Endothelial cell of umbilical vein (primary cell): ENCODE data around the gene CCDC82. TPM values are rescaled to one million over a fixed set of nuclear protein-coding genes. Genes with fewer than 3 reads are reported as not detected.

Experiments used
- BruUV-seq: library from RNA; stranded (reverse); fragments of 400-500 nt; replicated peaks from 2 replicates; lab custom pipeline; 2021; lab: Mats Ljungman, UMichigan
- CTCF ChIA-PET: fragments of 300-600, 350-600 bp; sonication (Branson Sonifier 250); formaldehyde crosslinking; loops from one replicate; lab custom pipeline; 2021; ENCODE audit warnings: antibody characterized with exemption, inconsistent platforms; lab: Charles Lee
- POLR2A ChIA-PET: fragments of 300-600, 350-600 bp; sonication (Branson Sonifier 250); formaldehyde crosslinking; loops from one replicate; lab custom pipeline; 2021; ENCODE audit warnings: antibody characterized with exemption, inconsistent platforms; lab: Charles Lee
- DNase-seq: peaks from one replicate; pipeline ENCODE4 v3.0.0-alpha.2; 2011; ENCODE audit warnings: low read depth, low spot score
- FAIRE-seq: peaks from 2 replicates; lab custom pipeline; 2011; peaks lifted over from hg19 to GRCh38; lab: Jason Lieb, UNC
- H2AFZ ChIP-seq: 2 replicates; pipeline ENCODE4 v1.6.0; 2012; ENCODE audit warnings: low read depth, low read length, control low read depth, inconsistent platforms
- H3K27ac ChIP-seq: 2 replicates; pipeline ENCODE4 v1.5.1; 2011; ENCODE audit warnings: low read depth, mild to moderate bottlenecking, control low read depth, low read length, moderate library complexity; ENCODE audit not compliant: insufficient read depth
- H3K27me3 ChIP-seq, 2 experiments: 2 replicates each; pipeline versions ENCODE4 v1.6.0 to v1.6.1; 2011; ENCODE audit warnings: low read length in 2 of 2, mixed read lengths in 1 of 2; ENCODE audit not compliant: control insufficient read depth in 2 of 2, insufficient read depth in 2 of 2
- H3K36me3 ChIP-seq, 2 experiments: 2 replicates in 1 of 2; 3 replicates in 1 of 2; pipeline ENCODE4 v1.5.1; 2011; ENCODE audit warnings: low read length in 2 of 2, mild to moderate bottlenecking in 1 of 2, moderate library complexity in 1 of 2; ENCODE audit not compliant: control insufficient read depth in 2 of 2, insufficient read depth in 2 of 2; ENCODE audit errors: extremely low read depth in 1 of 2
- H3K4me1 ChIP-seq: 3 replicates; pipeline ENCODE4 v1.5.1; 2011; ENCODE audit warnings: mild to moderate bottlenecking, low read length; ENCODE audit not compliant: control insufficient read depth, insufficient read depth; ENCODE audit errors: extremely low read depth
- H3K4me2 ChIP-seq: 2 replicates; pipeline ENCODE4 v1.6.1; 2011; ENCODE audit warnings: low read length, control low read depth, mixed read lengths; ENCODE audit not compliant: insufficient read depth
- H3K4me3 ChIP-seq, 3 experiments: fragments of 200-600 bp in 1 of 3; sonication (generic), shearing (Covaris generic) in 1 of 3; replicated peaks in 1 of 3; 2 replicates each; pipeline ENCODE4 v1.5.1; 2011 to 2016; ENCODE audit warnings: control low read depth in 3 of 3, low read length in 3 of 3, mild to moderate bottlenecking in 2 of 3, inconsistent platforms in 1 of 3, low read depth in 1 of 3, moderate library complexity in 1 of 3; ENCODE audit not compliant: insufficient read depth in 1 of 3
- H3K79me2 ChIP-seq: 2 replicates; pipeline ENCODE4 v1.6.0; 2012; ENCODE audit warnings: low read length, inconsistent platforms; ENCODE audit not compliant: control insufficient read depth, insufficient read depth
- H3K9ac ChIP-seq: replicated peaks from 2 replicates; pipeline ENCODE3; 2011; ENCODE audit warnings: low read length, control low read depth; ENCODE audit not compliant: insufficient read depth; ENCODE audit errors: extremely low read depth
- H3K9me1 ChIP-seq: replicated peaks from 3 replicates; pipeline ENCODE4 v1.6.0; 2011; ENCODE audit warnings: mild to moderate bottlenecking, low read length; ENCODE audit not compliant: control insufficient read depth, insufficient read depth; ENCODE audit errors: extremely low read depth
- H3K9me3 ChIP-seq: replicated peaks from 2 replicates; pipeline ENCODE4 v1.5.1; 2012; ENCODE audit warnings: low read length, inconsistent platforms; ENCODE audit not compliant: control insufficient read depth, insufficient read depth
- H4K20me1 ChIP-seq: replicated peaks from 2 replicates; pipeline ENCODE3; 2011; ENCODE audit warnings: mild to moderate bottlenecking, low read length; ENCODE audit not compliant: control insufficient read depth, insufficient read depth; ENCODE audit errors: extremely low read depth
- CTCF ChIP-seq, 2 donors: IDR thresholded peaks; 1 replicate in 1 of 2; 2 replicates in 1 of 2; pipeline ENCODE4 v1.5.1; 2011; ENCODE audit warnings: low read length in 2 of 2, mild to moderate bottlenecking in 2 of 2, moderate library complexity in 2 of 2, control low read depth in 1 of 2, inconsistent platforms in 1 of 2, low read depth in 1 of 2; ENCODE audit not compliant: insufficient read depth in 1 of 2; ENCODE audit errors: extremely low read depth in 1 of 2
- EZH2 ChIP-seq: IDR thresholded peaks from 2 replicates; pipeline ENCODE4 v1.6.1; 2012; ENCODE audit warnings: borderline replicate concordance, low read depth, mild to moderate bottlenecking, moderate library complexity, low read length, inconsistent platforms; ENCODE audit not compliant: severe bottlenecking
- FOS ChIP-seq: IDR thresholded peaks from 2 replicates; pipeline ENCODE4 v1.6.1; 2011; ENCODE audit warnings: mild to moderate bottlenecking, low read length, moderate library complexity, borderline replicate concordance; ENCODE audit not compliant: insufficient read depth
- GATA2 ChIP-seq: IDR thresholded peaks from 2 replicates; pipeline ENCODE4 v1.7.0; 2011; ENCODE audit warnings: low read depth, mild to moderate bottlenecking, moderate library complexity, mixed read lengths, low read length; ENCODE audit not compliant: insufficient read length, insufficient read depth
- JUN ChIP-seq: IDR thresholded peaks from 2 replicates; pipeline ENCODE4 v1.6.1; 2011; ENCODE audit warnings: borderline replicate concordance, low read depth; ENCODE audit not compliant: insufficient read length, insufficient read depth
- MAX ChIP-seq: IDR thresholded peaks from 2 replicates; pipeline ENCODE4 v1.6.1; 2011; ENCODE audit not compliant: insufficient read depth, insufficient read length
- MYC ChIP-seq: IDR thresholded peaks from one replicate; pipeline ENCODE4 v1.6.1; 2011; ENCODE audit warnings: mild to moderate bottlenecking, low read depth, low read length
- POLR2A ChIP-seq: IDR thresholded peaks from 2 replicates; pipeline ENCODE4 v1.6.1; 2012; ENCODE audit warnings: low read depth, mild to moderate bottlenecking, control low read depth, low read length
- POLR2AphosphoS5 ChIP-seq: IDR thresholded peaks from 2 replicates; pipeline ENCODE4 v1.6.1; 2012; ENCODE audit warnings: low read depth, mild to moderate bottlenecking, control low read depth, low read length, moderate library complexity; ENCODE audit not compliant: insufficient read depth
- dilution Hi-C: fragments of 300-500 bp; cut with MboI; formaldehyde crosslinking; loops from one replicate; pipeline ENCODE4 v1.15.0; 2019; ENCODE audit warnings: low sequenced_read_pairs; ENCODE audit not compliant: extremely low pct_ligation_motif_present
- intact Hi-C: fragments of 100-400 bp; cut with micrococcal nuclease; formaldehyde crosslinking; loops from one replicate; pipeline ENCODE4 v1.10.0; 2022
- polyA plus RNA-seq, 4 experiments: library from polyadenylated mRNA; depleted of rRNA in 3 of 4; stranded (reverse) in 3 of 4; unstranded in 1 of 4; fragments of >200 nt; gene quantifications; 2 replicates each; pipeline versions ENCODE4 v1.2.1 to v1.2.3, GENCODE V29; 2011 to 2012; ENCODE audit warnings: missing spikeins in 1 of 4
- total RNA-seq: library from RNA; stranded (reverse); gene quantifications from 2 replicates; pipeline ENCODE4 v1.2.3, GENCODE V29; 2021

CCDC82 gene
- total and polyA plus RNA-seq, 2 donors (not counting 3 experiments of a cell fraction or from before 2014, with no cell fraction given): 8.1 to 33.4 TPM

GRCh38 chr11:96385187-96385586 lies 4.5 kb downstream of the CCDC82 start:
- Histone ChIP-seq H4K20me1 (no peaks in the 10 kb centered on the region), H3K27me3 (no peaks in the 10 kb centered on the region), H3K27ac (no peak overlapping the region), H3K4me1 (peaks cover 12% of the 10 kb centered on the region), H3K4me3 (no peak overlapping the region), H2AFZ (no peak overlapping the region), H3K79me2 (peaks cover 39% of the 10 kb centered on the region), H3K9me3 (no peaks in the 10 kb centered on the region), H3K4me2 (no peak overlapping the region), H3K9ac (no peak overlapping the region), H3K9me1 (no peaks in the 10 kb centered on the region), H3K36me3 (peaks cover 0 to 11% of the 10 kb centered on the region in 2 experiments)
- dilution Hi-C loops: no loop called here
- CTCF ChIA-PET: no interaction called here
- FAIRE-seq: no peak
- BruUV-seq: no TSS peak
- POLR2A ChIA-PET: no interaction called here
- no peak for DNase-seq
- intact Hi-C loops: no loop called here
- TF ChIP-seq JUN (no peak), FOS (peak; percentile 39)

GRCh38 chr11:96384156-96384555 lies 5.6 kb downstream of the CCDC82 start:
- Histone ChIP-seq H3K4me1 (peaks cover 12% of the 10 kb centered on the region), H3K4me3 (no peak overlapping the region), H3K9me3 (no peaks in the 10 kb centered on the region), H3K36me3 (peaks cover 0 to 11% of the 10 kb centered on the region in 2 experiments), H3K9me1 (no peaks in the 10 kb centered on the region), H2AFZ (no peak overlapping the region), H3K9ac (no peak overlapping the region), H3K4me2 (no peak overlapping the region), H3K27ac (no peak overlapping the region), H4K20me1 (no peaks in the 10 kb centered on the region), H3K27me3 (no peaks in the 10 kb centered on the region), H3K79me2 (peaks cover 34% of the 10 kb centered on the region)
- POLR2A ChIA-PET: no interaction called here
- intact Hi-C loops: no loop called here
- FAIRE-seq (peak; percentile 8), DNase-seq (no peak)
- BruUV-seq: no TSS peak
- CTCF ChIA-PET: interaction anchor here (0.7 to 1.1 kb wide), 4 partner anchors 10 to 548 kb away, joined by 3 to 4 read pairs (median 4); partner anchors contain the start of gene MAML2
- TF ChIP-seq FOS: no peak
- no peak for TF ChIP-seq POLR2AphosphoS5
- no peak for TF ChIP-seq MAX
- no peak for TF ChIP-seq JUN
- no peak for TF ChIP-seq POLR2A
- no peak for TF ChIP-seq EZH2
- TF ChIP-seq CTCF (IDR thresholded peaks at IDR 0.05; ENCODE audit: extremely low read depth in 1 of 2, insufficient read depth in 1 of 2, low read depth in 1 of 2, low read length in 2 of 2): no peak
- no peak for TF ChIP-seq MYC
- TF ChIP-seq GATA2: no peak
- dilution Hi-C loops: no loop called here
